GM20000 (cell line): ENCODE results near the gene GMPR2.
A peak's percentile ranks its signal among the peaks of the same experiment; 100 is the strongest.

Experiments
- DNase-seq: peaks from one replicate; pipeline ENCODE4 v3.0.0; 2012; ENCODE audit warnings: low spot score
- CTCF ChIP-seq: IDR thresholded peaks from 2 replicates; pipeline ENCODE4 v1.5.1; 2012; ENCODE audit warnings: mild to moderate bottlenecking, control low read depth; ENCODE audit errors: extremely low read depth, missing control alignments

The GMPR2 gene

GRCh38 chr14:24236689-24237462 is 4.1 kb downstream of the GMPR2 start:
- no peak for DNase-seq
- TF ChIP-seq CTCF: no peak

- DNase-seq: no peak
- no peak for TF ChIP-seq CTCF
Observed at GRCh38 chr14:24237463-24237955, 4.8 kb downstream of the GMPR2 start.

DNA sequence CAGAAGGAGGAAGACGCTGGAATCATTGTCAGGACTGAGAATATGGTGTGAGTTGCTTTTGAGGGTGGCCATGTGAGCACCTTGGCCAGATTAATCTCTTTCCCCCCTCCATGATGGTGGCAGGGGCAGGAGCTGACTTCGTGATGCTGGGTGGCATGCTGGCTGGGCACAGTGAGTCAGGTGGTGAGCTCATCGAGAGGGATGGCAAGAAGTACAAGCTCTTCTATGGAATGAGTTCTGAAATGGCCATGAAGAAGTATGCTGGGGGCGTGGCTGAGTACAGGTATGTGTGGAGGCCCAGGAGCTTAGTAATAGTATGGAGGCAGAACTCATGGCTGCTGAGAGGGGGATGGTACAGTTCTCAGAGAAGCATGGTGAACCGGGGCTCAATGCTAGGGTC is 5.4 kb downstream of the GMPR2 start:
- no peak for DNase-seq
- no peak for TF ChIP-seq CTCF

- DNase-seq: no peak
Observed at GRCh38 chr14:24238527-24239037, 5.9 kb downstream of the GMPR2 start.

GRCh38 chr14:24240110-24240918 is 7.6 kb downstream of the GMPR2 start:
- no peak for DNase-seq
- no peak for TF ChIP-seq CTCF

More at GRCh38 chr14:24238527-24239037, 5.9 kb downstream of the GMPR2 start:
- no peak for TF ChIP-seq CTCF

DNA sequence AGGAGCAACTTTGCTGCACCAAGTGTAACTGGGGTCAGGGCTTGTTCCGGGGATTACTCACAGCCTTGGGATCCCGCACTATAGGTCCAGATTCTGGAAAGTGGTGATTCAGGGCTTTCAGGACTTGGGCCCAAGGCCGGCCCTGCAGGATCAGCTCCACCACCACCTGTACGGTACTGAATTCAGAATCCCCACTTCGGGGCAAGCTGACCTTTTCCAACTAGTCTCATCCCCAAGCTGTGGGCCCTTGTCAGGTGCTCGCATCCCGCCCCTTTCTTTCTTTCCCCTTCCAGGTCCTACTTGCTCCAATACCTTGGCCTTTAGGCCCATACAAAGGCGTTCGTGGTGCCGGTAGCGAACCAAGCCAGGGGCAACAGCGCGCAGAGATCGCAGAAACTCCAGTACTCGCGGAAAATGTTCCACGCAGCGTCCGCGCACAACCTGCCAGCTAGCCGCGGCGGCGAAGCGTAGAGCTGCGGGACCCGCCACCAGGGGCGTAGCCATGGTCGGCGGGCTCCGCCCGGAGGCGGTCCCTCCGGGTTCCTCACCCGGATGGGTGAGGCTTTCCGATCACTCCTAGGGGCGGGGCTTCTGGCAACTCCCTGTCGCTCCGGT is 9.2 kb downstream of the GMPR2 start:
- peak; percentile 89 for DNase-seq
- TF ChIP-seq CTCF: peak; percentile 7
